PC-3 (cell line): Measurements from ENCODE around the gene CHRNA3. TPM values are rescaled to one million over a fixed set of nuclear protein-coding genes. Genes with fewer than 3 reads are reported as not detected.

Experiments
- ATAC-seq: fragments of 200-7000 bp; cut with Tn5 transposase; 2 replicates; pipeline ENCODE4 v1.9.1; 2020; ENCODE audit warnings: mild to moderate bottlenecking, moderate library complexity
- BruUV-seq: library from RNA; stranded (reverse); fragments of 400-500 nt; replicated peaks from 2 replicates; lab custom pipeline; 2021; lab: Mats Ljungman, UMichigan
- CTCF ChIA-PET: fragments of 300-600 bp; sonication (Branson Sonifier 250); formaldehyde crosslinking; loops from one replicate; lab custom pipeline; 2022; ENCODE audit warnings: antibody characterized with exemption; lab: Charles Lee
- POLR2A ChIA-PET: fragments of 300-600 bp; sonication (Branson Sonifier 250); formaldehyde crosslinking; loops from one replicate; lab custom pipeline; 2022; ENCODE audit warnings: antibody characterized with exemption; ENCODE audit not compliant: unreplicated experiment; lab: Charles Lee
- DNase-seq: peaks from one replicate; pipeline ENCODE4 v3.0.0-alpha.2; 2015
- H2AFZ ChIP-seq: fragments of 300-600 bp; sonication (generic); 2 replicates; pipeline ENCODE4 v1.6.0; 2016; ENCODE audit warnings: antibody characterized with exemption, low read length
- H3F3A ChIP-seq: fragments of 300-600 bp; sonication (generic); one replicate; pipeline ENCODE4 v1.6.0; 2017; ENCODE audit warnings: antibody characterized with exemption, low read length, control low read depth, mild to moderate bottlenecking; ENCODE audit not compliant: unreplicated experiment
- H3K27ac ChIP-seq: fragments of 300-600 bp; sonication (generic); 2 replicates; pipeline ENCODE4 v1.5.1; 2016; ENCODE audit warnings: mild to moderate bottlenecking, low read length
- H3K27me3 ChIP-seq: fragments of 300-600 bp; sonication (generic); 2 replicates; pipeline ENCODE4 v1.6.1; 2016; ENCODE audit warnings: low read length, mixed read lengths
- H3K36me3 ChIP-seq: fragments of 300-600 bp; sonication (generic); 2 replicates; pipeline ENCODE4 v1.6.1; 2016; ENCODE audit warnings: low read depth, mixed run types, low read length, mixed read lengths
- H3K4me1 ChIP-seq: fragments of 300-600 bp; sonication (generic); 2 replicates; pipeline ENCODE4 v1.5.1; 2016; ENCODE audit warnings: low read length; ENCODE audit not compliant: insufficient read depth
- H3K4me2 ChIP-seq: fragments of 300-600 bp; sonication (generic); 2 replicates; pipeline ENCODE4 v1.6.0; 2016; ENCODE audit warnings: low read length
- H3K4me3 ChIP-seq: fragments of 300-600 bp; sonication (generic); 2 replicates; pipeline ENCODE4 v1.5.1; 2016; ENCODE audit warnings: mild to moderate bottlenecking, low read length, mixed read lengths
- H3K79me2 ChIP-seq: fragments of 300-600 bp; sonication (generic); 2 replicates; pipeline ENCODE4 v1.6.1; 2017; ENCODE audit warnings: low read length, mixed read lengths
- H3K9ac ChIP-seq: fragments of 300-600 bp; sonication (generic); 2 replicates; pipeline ENCODE4 v1.6.0; 2016; ENCODE audit warnings: mild to moderate bottlenecking, low read length
- H3K9me2 ChIP-seq: fragments of 300-600 bp; sonication (generic); replicated peaks from 2 replicates; pipeline ENCODE4 v1.6.1; 2016; ENCODE audit warnings: mixed run types, low read length, mixed read lengths
- H3K9me3 ChIP-seq: fragments of 300-600 bp; sonication (generic); 2 replicates; pipeline ENCODE4 v1.6.1; 2016; ENCODE audit warnings: low read length, mixed read lengths
- H4K20me1 ChIP-seq: fragments of 300-600 bp; sonication (generic); 2 replicates; pipeline ENCODE4 v1.6.1; 2016; ENCODE audit warnings: low read length, mixed read lengths
- CTCF ChIP-seq: fragments of 300-600 bp; sonication (generic); conservative IDR thresholded peaks from 2 replicates; pipeline ENCODE4 v1.5.1; 2017; ENCODE audit warnings: antibody characterized with exemption, low read depth, mild to moderate bottlenecking, low read length
- EZH2 ChIP-seq: fragments of 300-600 bp; sonication (generic); IDR thresholded peaks from one replicate; pipeline ENCODE4 v1.6.1; 2017; ENCODE audit warnings: antibody characterized with exemption, mild to moderate bottlenecking, low read length; ENCODE audit not compliant: unreplicated experiment
- EZH2phosphoT487 ChIP-seq: fragments of 300-600 bp; sonication (generic); IDR thresholded peaks from 2 replicates; pipeline ENCODE4 v1.6.1; 2018; ENCODE audit warnings: mild to moderate bottlenecking, antibody characterized with exemption, low read length, borderline replicate concordance
- intact Hi-C: fragments of 100-400 bp; cut with micrococcal nuclease; formaldehyde crosslinking; loops from 2 replicates; pipeline ENCODE4 v1.9.0; 2023
- total RNA-seq: library from RNA; depleted of rRNA; stranded (reverse); fragments of >200 nt; gene quantifications from 2 replicates; pipeline ENCODE4 v1.2.3, GENCODE V29; 2014

The CHRNA3 gene
- total RNA-seq, 1 experiment from 2014 or later = not detected

GRCh38 chr15:78651007-78651406, 30.2 kb upstream of the CHRNA3 start:
- no peaks in the 10 kb centered on the region for H3K27me3 ChIP-seq
- no peak overlapping the region for H3K4me2 ChIP-seq
- no peak overlapping the region for H2AFZ ChIP-seq
- no peak overlapping the region for H3K4me3 ChIP-seq
- ATAC-seq (no peak), DNase-seq (no peak)
- no peaks in the 10 kb centered on the region for H3K4me1 ChIP-seq
- TF ChIP-seq CTCF (no peak), EZH2 (no peak), EZH2phosphoT487 (no peak)
- CTCF ChIA-PET = no interaction called here
- no peaks in the 10 kb centered on the region for H3F3A ChIP-seq
- H3K79me2 ChIP-seq = no peaks in the 10 kb centered on the region
- no peaks in the 10 kb centered on the region for H4K20me1 ChIP-seq
- BruUV-seq = no TSS peak
- POLR2A ChIA-PET = no interaction called here
- no peaks in the 10 kb centered on the region for H3K36me3 ChIP-seq
- intact Hi-C loops = no loop called here
- no peak overlapping the region for H3K27ac ChIP-seq
- no peaks in the 10 kb centered on the region for H3K9me2 ChIP-seq
- no peak overlapping the region for H3K9ac ChIP-seq
- no peaks in the 10 kb centered on the region for H3K9me3 ChIP-seq

GRCh38 chr15:78650022-78650421, 29.2 kb upstream of the CHRNA3 start:
- CTCF ChIA-PET = no interaction called here
- Histone ChIP-seq H3K4me2 (no peak overlapping the region), H3K36me3 (no peaks in the 10 kb centered on the region), H3K4me3 (no peak overlapping the region), H3K9me2 (no peaks in the 10 kb centered on the region), H3K79me2 (no peaks in the 10 kb centered on the region), H3K27ac (no peak overlapping the region), H3K27me3 (no peaks in the 10 kb centered on the region), H3K9me3 (no peaks in the 10 kb centered on the region), H3K4me1 (no peaks in the 10 kb centered on the region), H4K20me1 (no peaks in the 10 kb centered on the region), H2AFZ (no peak overlapping the region), H3F3A (no peaks in the 10 kb centered on the region), H3K9ac (no peak overlapping the region)
- no peak for TF ChIP-seq EZH2phosphoT487
- TF ChIP-seq CTCF = no peak
- TF ChIP-seq EZH2 = no peak
- intact Hi-C loops = no loop called here
- no peak for ATAC-seq
- POLR2A ChIA-PET = no interaction called here
- DNase-seq = no peak
- no TSS peak for BruUV-seq

GRCh38 chr15:78645009-78645408, 24.2 kb upstream of the CHRNA3 start:
- Histone ChIP-seq H3K4me2 (no peak overlapping the region), H3K79me2 (no peaks in the 10 kb centered on the region), H3K9me3 (no peaks in the 10 kb centered on the region), H3K36me3 (no peaks in the 10 kb centered on the region), H4K20me1 (no peaks in the 10 kb centered on the region), H3F3A (no peaks in the 10 kb centered on the region), H2AFZ (no peak overlapping the region), H3K9me2 (no peaks in the 10 kb centered on the region), H3K4me3 (no peak overlapping the region), H3K27ac (no peak overlapping the region), H3K9ac (no peak overlapping the region), H3K4me1 (no peaks in the 10 kb centered on the region), H3K27me3 (no peaks in the 10 kb centered on the region)
- DNase-seq (no peak), ATAC-seq (no peak)
- no peak for TF ChIP-seq EZH2
- TF ChIP-seq EZH2phosphoT487 = no peak
- TF ChIP-seq CTCF = no peak
- POLR2A ChIA-PET = no interaction called here
- CTCF ChIA-PET = no interaction called here
- BruUV-seq = no TSS peak
- intact Hi-C loops = no loop called here
